DMS53 (cell line): ENCODE data around the gene DRICH1.
"Not testable (repeated sequence)": the region's sequence is repeated elsewhere in the genome, so short reads cannot be mapped to it uniquely, and the experiment has no call there.

Experiments used
- DNase-seq: peaks from one replicate; lab custom pipeline; 2025; lab: John Stamatoyannopoulos, UW

The DRICH1 gene

DNA sequence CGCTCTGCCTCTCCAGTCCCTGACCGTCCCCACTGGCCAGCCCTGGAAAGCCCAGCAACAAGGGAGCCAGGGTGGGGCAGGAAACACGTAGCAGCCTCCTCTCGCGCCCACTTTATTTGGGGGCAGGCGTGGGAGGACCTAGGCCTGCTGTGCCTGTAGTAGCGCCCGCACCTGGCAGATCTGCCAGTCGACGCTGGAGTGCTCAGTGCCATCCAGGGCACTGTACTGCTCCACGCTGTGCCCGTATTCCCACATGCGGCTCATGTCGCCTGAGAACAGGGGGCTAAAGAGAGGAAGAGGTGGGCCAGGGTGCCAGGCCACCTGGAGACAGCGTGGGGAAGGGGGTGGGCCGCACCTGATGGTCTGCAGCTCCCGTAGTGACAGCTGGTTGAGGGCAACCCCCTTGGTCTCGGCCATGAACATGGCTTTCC, 17.0 kb upstream of the DRICH1 start:
- DNase-seq = no peak

- DNase-seq = not testable (repeated sequence)
These were observed 14.4 kb upstream of the DRICH1 start for GRCh38 chr22:23646526-23646925.

- not testable (repeated sequence) for DNase-seq
These were observed 8.1 kb upstream of the DRICH1 start for GRCh38 chr22:23640206-23640605.

GRCh38 chr22:23639661-23640060, 7.5 kb upstream of the DRICH1 start:
- no peak for DNase-seq

- no peak for DNase-seq
These were observed 6.5 kb upstream of the DRICH1 start for GRCh38 chr22:23638611-23639010.

- not testable (repeated sequence) for DNase-seq
These were observed 3.2 kb upstream of the DRICH1 start for GRCh38 chr22:23635291-23635690.

GRCh38 chr22:23628056-23628743, 3.9 kb downstream of the DRICH1 start:
- DNase-seq = not testable (repeated sequence)

DNA sequence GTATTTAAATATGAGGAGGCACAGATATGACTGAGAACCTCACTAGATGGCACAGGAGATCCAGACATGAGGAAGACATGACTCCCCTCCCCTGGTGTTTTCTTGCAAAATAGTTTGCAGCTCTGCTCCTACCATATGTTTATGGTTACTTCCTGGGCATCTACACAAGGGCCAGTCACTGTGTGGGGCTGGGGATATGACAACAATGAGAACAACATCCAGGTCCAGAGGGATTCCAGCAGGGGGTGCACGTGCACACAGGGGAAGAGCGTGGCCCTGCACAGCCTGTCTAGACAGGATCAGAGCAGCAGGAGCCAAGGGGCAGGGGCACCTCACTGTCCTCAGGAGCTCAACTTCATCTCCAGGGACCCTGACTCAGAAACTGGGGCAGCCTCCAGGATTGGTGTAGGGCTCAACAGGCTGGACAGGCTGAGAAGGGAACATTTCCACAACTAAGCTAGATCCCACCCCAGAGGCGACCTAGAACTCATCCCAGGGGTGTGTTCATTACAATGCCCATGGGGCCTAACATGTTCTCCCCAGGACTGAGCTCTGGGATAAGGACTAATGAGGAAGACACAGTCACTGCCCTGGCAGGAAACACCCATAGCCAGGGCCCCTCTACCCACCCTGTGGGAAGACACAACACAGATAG, 4.6 kb downstream of the DRICH1 start:
- DNase-seq = peak; percentile 32

- no peak for DNase-seq
These were observed 5.7 kb downstream of the DRICH1 start for GRCh38 chr22:23626286-23626975.

- DNase-seq = no peak
These were observed 9.5 kb downstream of the DRICH1 start for GRCh38 chr22:23622634-23623033.

GRCh38 chr22:23621916-23622315, 10.2 kb downstream of the DRICH1 start:
- not testable (repeated sequence) for DNase-seq

- no peak for DNase-seq
These were observed 10.9 kb downstream of the DRICH1 start for GRCh38 chr22:23621082-23621780.

DNA sequence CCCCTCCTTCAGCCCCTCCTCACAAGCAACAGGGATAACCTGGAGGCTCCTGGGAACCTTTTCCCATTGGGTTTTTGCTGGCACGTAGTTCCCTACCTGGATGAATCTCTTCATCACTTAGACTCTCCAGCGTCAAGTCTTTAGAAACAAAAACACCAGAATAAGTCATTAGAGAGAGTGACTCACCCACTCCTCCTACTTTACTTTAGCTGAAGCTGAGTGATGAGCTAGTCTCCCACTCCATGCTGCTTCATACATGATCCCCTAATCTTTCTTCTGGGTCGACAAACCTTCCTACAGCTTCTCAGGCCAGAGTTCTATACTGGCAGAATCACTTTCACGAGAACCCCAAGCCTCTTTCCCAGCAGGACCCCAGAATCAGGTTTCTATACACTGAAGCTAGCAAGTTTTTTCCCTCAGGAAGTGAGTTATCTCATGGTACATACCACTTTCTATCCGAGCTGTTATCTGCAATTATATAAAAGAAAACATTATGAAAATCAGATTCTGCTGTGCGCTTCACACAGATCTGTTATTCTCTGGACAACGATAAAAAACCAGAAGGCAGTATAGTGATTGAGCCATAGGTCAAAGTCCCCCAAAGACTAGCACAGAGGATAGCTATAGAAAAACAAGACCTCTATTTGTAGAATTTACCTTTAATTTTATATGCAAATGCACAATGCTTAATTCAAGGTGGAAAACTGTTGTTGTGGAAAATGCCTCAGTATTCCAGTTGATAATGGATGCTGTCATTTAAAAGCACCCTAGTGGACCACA, 18.7 kb downstream of the DRICH1 start:
- no peak for DNase-seq

GRCh38 chr22:23609983-23610781, 21.9 kb downstream of the DRICH1 start:
- no peak for DNase-seq

DNA sequence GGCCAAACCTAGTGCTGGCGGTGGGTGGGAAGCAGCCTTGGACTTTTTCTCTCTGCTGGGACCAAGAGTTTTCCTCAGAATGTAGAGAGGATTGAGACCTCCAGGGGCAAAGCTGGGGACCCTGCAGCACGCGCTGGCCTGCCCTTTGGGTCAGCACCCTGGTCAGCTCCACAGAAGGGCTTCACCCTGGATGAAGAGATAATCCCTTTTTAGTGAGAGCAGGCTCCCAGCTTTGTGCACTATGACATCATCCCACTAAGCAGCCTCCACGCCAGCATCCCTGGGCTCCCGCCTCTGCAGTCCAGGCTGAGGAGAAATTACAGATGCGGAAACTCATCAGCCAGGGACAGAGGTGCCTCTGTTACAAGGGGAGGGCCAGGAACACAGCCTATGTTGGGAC, 23.5 kb downstream of the DRICH1 start:
- no peak for DNase-seq

DNA sequence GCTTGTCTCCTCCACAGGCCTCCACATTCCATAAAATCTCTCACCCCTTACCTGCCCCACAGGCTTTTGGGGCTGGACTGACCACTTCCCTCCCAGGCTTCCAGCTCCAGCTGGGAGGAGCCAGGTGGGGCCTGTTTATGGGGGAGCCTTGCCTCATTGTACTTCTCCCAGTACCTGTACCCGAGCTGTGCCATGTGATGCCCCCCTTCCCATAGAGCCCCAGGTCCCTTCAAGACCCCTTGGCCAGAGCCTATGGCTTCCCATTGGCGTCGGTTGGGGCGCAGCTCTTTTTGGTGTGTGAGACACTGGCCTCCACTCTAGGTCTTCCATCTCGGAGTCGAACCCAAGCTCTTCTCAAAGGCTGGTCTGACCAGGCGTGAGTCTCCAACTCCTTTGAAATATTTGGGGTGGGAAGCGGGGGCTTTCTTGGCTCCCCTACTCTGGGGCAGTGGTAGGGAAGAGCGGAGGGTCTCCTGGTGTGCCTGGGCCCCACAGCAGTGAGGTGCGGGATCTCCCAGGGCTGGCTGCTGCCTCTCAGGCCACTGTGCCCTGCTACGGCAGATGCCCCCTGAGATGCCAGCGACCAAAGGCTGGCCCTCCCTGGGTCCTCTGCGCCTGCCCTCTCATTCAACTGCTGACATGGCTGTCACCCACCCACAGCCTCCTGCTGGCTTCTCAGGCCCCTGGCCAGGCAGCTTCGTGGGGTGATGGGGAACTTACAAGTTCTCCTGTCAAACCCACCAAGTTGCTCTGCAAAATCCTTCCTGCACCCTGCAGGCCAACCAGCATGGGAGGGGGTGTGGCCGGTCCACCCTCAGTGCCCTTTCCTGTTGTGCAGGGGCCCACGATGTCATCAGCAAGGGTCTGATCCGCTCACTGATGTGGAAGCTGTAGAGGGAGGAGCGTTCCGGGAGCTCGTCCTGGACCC, 25.7 kb downstream of the DRICH1 start:
- DNase-seq = no peak

- no peak for DNase-seq
These were observed 27.0 kb downstream of the DRICH1 start for GRCh38 chr22:23604939-23605712.

- DNase-seq = no peak
These were observed 28.9 kb downstream of the DRICH1 start for GRCh38 chr22:23603266-23603665.
